ENCODE data around the gene PPP1R14C. TPM values are rescaled to one million over a fixed set of nuclear protein-coding genes. Genes with fewer than 3 reads are reported as not detected.

Gene PPP1R14C, protein sequence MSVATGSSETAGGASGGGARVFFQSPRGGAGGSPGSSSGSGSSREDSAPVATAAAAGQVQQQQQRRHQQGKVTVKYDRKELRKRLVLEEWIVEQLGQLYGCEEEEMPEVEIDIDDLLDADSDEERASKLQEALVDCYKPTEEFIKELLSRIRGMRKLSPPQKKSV
- total RNA-seq: 0.11 and 0.32 TPM in 2 replicates

DNA sequence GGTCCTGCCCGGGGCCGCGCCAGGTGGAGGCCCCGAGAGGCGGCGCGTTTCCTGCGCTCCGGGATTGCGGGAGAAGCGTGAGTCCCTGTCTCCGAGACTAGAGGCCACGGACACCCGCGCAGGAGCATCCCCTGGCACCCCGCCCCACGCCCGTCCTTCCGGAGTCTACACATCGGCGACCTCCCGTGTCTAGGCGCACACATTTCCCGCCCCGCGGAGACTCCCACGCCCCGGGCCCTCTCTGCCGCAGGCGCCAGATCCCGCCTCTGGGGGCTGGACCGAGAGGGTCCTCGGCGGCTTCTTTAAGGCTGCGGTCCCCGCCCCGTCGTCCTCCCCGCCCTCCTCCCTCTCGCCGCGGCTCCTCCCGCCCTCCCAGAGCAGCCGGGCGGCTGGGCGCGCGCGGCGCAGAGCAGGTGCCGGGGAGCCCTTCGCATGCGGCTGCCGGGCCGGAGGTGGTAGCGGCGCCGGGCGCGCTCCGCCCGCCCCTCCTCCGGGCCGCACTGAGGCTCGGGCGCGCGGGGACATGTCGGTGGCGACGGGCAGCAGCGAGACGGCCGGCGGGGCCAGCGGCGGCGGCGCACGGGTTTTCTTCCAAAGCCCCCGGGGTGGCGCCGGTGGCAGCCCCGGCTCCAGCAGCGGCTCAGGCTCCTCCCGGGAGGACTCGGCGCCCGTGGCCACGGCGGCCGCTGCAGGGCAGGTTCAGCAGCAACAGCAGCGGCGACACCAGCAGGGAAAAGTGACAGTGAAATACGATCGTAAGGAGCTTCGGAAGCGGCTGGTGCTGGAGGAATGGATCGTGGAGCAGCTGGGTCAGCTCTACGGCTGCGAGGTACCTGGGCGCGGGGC lies at the start of gene PPP1R14C:
TSS of gene PPP1R14C (plus strand) at position 375 of the 846 bp plus-strand sequence. CDS start at position 524, 149 bp downstream.
- H3K36me3 Mint-ChIP-seq (ENCODE audit: low read depth): no peaks in the 10 kb centered on the region

DNA sequence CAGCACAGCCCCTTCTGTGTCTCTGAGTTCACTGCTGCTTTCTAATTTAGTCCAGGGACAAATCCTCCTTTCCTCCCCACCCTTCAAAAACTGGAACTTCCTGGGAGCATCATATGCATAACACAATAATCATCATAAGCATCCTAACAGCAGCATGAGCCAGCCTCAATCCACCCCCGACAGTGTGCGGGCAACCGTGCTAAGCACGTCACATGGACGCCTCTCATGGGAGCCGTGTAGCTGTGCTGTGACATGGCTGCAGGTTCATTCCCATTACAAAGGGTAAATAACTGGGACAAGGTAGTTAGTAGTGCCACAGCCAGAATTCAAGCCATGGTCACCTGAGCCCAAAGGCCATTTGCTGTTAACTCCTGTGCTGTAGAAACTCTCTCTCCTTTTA lies 49.4 kb upstream of the PPP1R14C start:
- ATAC-seq (ENCODE audit: low read depth) (no peak), DNase-seq (no peak)
- TF ChIP-seq, protein P1, sequence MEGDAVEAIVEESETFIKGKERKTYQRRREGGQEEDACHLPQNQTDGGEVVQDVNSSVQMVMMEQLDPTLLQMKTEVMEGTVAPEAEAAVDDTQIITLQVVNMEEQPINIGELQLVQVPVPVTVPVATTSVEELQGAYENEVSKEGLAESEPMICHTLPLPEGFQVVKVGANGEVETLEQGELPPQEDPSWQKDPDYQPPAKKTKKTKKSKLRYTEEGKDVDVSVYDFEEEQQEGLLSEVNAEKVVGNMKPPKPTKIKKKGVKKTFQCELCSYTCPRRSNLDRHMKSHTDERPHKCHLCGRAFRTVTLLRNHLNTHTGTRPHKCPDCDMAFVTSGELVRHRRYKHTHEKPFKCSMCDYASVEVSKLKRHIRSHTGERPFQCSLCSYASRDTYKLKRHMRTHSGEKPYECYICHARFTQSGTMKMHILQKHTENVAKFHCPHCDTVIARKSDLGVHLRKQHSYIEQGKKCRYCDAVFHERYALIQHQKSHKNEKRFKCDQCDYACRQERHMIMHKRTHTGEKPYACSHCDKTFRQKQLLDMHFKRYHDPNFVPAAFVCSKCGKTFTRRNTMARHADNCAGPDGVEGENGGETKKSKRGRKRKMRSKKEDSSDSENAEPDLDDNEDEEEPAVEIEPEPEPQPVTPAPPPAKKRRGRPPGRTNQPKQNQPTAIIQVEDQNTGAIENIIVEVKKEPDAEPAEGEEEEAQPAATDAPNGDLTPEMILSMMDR (IDR thresholded peaks at IDR 0.05): no peak
- no peaks in the 10 kb centered on the region for H3K9me3 Mint-ChIP-seq
- H3K4me3 Mint-ChIP-seq: no peak overlapping the region
- no peaks in the 10 kb centered on the region for H3K36me3 Mint-ChIP-seq (ENCODE audit: low read depth)
- H3K27ac Mint-ChIP-seq: no peak overlapping the region
- H3K4me1 Mint-ChIP-seq: no peaks in the 10 kb centered on the region
- intact Hi-C loops (cut with micrococcal nuclease): no loop called here
- ChIA-PET CTCF (no interaction called here), POLR2A (no interaction called here)
- H3K27me3 Mint-ChIP-seq: peaks cover 17% of the 10 kb centered on the region

More for the DNA sequence above, at the start of gene PPP1R14C:
- H3K4me1 Mint-ChIP-seq: peaks cover 27% of the 10 kb centered on the region
- peak; percentile 57 for ATAC-seq (ENCODE audit: low read depth)
- no peak within 1 kb of the TSS for H3K27ac Mint-ChIP-seq
- TF ChIP-seq, protein P1 (IDR thresholded peaks at IDR 0.05): no peak
- intact Hi-C loops (cut with micrococcal nuclease): loop anchor here (5.0 kb wide), 1 partner anchor 254 kb away; no protein-coding TSS in a partner anchor
- CTCF ChIA-PET: no interaction called here
- H3K9me3 Mint-ChIP-seq: peaks cover 7% of the 10 kb centered on the region
- DNase-seq: peak; percentile 26
- H3K4me3 Mint-ChIP-seq: peak within 1 kb of the TSS; percentile 65
- POLR2A ChIA-PET: no interaction called here
- peaks cover 57% of the 10 kb centered on the region for H3K27me3 Mint-ChIP-seq

DNA sequence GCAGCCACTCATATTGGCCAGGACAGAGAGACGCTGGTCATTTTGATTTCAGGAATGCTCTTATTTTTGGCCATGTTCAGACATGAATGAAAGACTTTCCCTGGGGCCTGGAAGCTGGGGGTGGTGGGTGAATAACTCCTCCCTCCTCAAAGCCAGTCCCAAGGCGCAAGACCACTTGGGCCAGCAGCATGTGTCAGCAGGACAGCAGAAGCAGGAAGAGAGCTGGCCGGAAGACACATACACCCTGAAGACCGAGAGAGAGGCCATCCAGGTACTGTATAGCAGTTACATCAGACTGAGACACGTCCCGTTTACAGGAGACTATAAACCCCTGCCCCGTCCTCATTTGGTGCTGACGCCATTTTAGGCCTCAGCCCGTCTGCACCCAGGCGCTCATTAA lies 44.7 kb upstream of the PPP1R14C start:
- no peak overlapping the region for H3K4me3 Mint-ChIP-seq
- ATAC-seq (ENCODE audit: low read depth) (no peak), DNase-seq (no peak)
- no peaks in the 10 kb centered on the region for H3K9me3 Mint-ChIP-seq
- TF ChIP-seq, protein P1 (IDR thresholded peaks at IDR 0.05): no peak
- H3K27me3 Mint-ChIP-seq: peaks cover 13% of the 10 kb centered on the region
- ChIA-PET CTCF (interaction anchor here (0.6 kb wide), 1 partner anchor 299 kb away, joined by 4 read pairs; no protein-coding TSS in a partner anchor), POLR2A (no interaction called here)
- no peaks in the 10 kb centered on the region for H3K36me3 Mint-ChIP-seq (ENCODE audit: low read depth)
- intact Hi-C loops (cut with micrococcal nuclease): no loop called here
- no peak overlapping the region for H3K27ac Mint-ChIP-seq
- H3K4me1 Mint-ChIP-seq: no peaks in the 10 kb centered on the region

DNA sequence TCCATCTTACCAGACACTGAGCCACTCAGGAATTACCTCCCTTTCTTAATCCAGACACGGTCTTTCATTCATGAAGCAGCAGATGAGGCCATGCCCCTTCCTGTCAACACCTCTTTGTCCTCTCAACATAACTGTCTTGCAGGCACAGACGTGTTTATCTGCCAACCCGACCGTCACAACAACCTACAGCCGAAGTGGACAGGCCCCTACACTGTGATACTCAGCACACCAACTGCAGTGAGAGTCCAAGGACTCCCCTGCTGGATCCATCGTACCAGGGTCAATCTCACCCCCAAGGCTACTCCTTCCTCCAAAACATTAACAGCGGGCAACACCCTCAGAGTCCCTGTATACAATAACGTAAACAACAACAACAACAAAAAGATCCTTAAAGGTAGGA lies 43.3 kb upstream of the PPP1R14C start:
- no peaks in the 10 kb centered on the region for H3K4me1 Mint-ChIP-seq
- no peak for DNase-seq
- TF ChIP-seq, protein P1 (IDR thresholded peaks at IDR 0.05): no peak

DNA sequence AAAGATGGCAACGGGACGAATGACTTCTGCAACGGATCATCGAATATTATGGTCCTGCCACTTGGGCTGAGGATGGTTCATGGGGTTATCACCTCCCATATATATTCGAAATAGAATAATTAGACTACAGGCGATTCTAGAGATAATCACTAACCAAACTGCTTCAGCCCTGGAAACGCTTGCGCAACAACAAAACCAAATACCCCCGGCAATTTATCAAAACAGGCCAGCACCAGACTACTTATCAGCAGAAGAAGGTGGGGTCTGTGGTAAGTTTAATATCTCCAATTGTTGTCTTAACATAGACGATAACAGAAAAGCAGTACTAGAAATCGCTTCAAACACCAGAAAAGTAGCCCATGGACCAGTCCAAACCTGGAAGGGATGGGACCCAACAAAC lies 42.9 kb upstream of the PPP1R14C start:
- Mint-ChIP-seq H3K4me3 (no peak overlapping the region), H3K36me3 (ENCODE audit: low read depth) (no peaks in the 10 kb centered on the region), H3K27me3 (peaks cover 9% of the 10 kb centered on the region), H3K4me1 (no peaks in the 10 kb centered on the region), H3K9me3 (no peaks in the 10 kb centered on the region), H3K27ac (no peak overlapping the region)
- TF ChIP-seq, protein P1 (IDR thresholded peaks at IDR 0.05): no peak
- DNase-seq (no peak), ATAC-seq (ENCODE audit: low read depth) (no peak)
- POLR2A ChIA-PET: no interaction called here
- CTCF ChIA-PET: no interaction called here
- intact Hi-C loops (cut with micrococcal nuclease): no loop called here

More for the DNA sequence above, 43.3 kb upstream of the PPP1R14C start:
- Mint-ChIP-seq H3K9me3 (no peaks in the 10 kb centered on the region), H3K36me3 (ENCODE audit: low read depth) (no peaks in the 10 kb centered on the region), H3K4me3 (no peak overlapping the region), H3K27ac (no peak overlapping the region), H3K27me3 (peaks cover 11% of the 10 kb centered on the region)
- intact Hi-C loops (cut with micrococcal nuclease): no loop called here
- ChIA-PET POLR2A (no interaction called here), CTCF (no interaction called here)
- no peak for ATAC-seq (ENCODE audit: low read depth)

Data from activated B cell treated with CpG ODN at 0.5 μM for 24 hours (primary cell).